Lower leg skin (tissue), 3 donors: Measurements from ENCODE around the gene CLCN1.

Experiments used
- POLR2A ChIP-seq, 2 donors: fragments of 450-650 bp; IDR thresholded peaks; one replicate each; pipeline ENCODE4 v1.6.1; 2016 to 2017; ENCODE audit warnings: antibody characterized with exemption in 2 of 2, mild to moderate bottlenecking in 1 of 2, moderate library complexity in 1 of 2
- TF ChIP-seq, protein P1 (sequence below), 3 donors: fragments of 450-650 bp; IDR thresholded peaks; one replicate each; pipeline ENCODE4 v1.5.1; 2016; ENCODE audit warnings: antibody characterized with exemption in 3 of 3, mild to moderate bottlenecking in 3 of 3, moderate library complexity in 2 of 3

DNA sequence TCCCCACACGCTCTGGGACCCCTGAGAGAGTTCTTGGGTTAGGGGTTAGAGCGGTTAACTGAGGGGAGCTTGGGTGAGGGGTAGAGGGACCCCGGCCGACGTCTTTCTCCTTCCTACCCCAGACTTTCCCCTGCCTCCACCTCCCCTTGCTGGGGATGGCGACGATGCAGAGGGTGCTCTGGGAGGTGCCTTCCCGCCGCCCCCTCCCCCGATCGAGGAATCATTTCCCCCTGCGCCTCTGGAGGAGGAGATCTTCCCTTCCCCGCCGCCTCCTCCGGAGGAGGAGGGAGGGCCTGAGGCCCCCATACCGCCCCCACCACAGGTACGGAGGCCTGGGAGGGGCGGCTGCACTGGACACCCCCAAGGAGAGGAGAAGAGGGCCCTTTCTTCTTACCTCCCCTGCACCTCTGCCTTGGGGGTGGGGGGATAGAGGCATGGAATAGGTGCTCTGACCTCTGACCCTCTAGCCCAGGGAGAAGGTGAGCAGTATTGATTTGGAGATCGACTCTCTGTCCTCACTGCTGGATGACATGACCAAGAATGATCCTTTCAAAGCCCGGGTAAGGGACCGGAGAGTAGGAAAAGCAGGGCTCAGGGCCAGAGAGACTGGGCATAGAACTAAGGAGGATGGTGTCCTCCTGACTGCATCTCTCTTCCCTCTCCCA is 66.3 kb downstream of the CLCN1 start:
- TF ChIP-seq, protein P1, sequence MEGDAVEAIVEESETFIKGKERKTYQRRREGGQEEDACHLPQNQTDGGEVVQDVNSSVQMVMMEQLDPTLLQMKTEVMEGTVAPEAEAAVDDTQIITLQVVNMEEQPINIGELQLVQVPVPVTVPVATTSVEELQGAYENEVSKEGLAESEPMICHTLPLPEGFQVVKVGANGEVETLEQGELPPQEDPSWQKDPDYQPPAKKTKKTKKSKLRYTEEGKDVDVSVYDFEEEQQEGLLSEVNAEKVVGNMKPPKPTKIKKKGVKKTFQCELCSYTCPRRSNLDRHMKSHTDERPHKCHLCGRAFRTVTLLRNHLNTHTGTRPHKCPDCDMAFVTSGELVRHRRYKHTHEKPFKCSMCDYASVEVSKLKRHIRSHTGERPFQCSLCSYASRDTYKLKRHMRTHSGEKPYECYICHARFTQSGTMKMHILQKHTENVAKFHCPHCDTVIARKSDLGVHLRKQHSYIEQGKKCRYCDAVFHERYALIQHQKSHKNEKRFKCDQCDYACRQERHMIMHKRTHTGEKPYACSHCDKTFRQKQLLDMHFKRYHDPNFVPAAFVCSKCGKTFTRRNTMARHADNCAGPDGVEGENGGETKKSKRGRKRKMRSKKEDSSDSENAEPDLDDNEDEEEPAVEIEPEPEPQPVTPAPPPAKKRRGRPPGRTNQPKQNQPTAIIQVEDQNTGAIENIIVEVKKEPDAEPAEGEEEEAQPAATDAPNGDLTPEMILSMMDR (IDR thresholded peaks at IDR 0.05): no peak
- no peak for TF ChIP-seq POLR2A (IDR thresholded peaks at IDR 0.05)
